GM12891 (cell line): ENCODE data around the gene FRMD3.
"Not testable (repeated sequence)": the region's sequence is repeated elsewhere in the genome, so short reads cannot be mapped to it uniquely, and the experiment has no call there.

Source experiments
- DNase-seq: peaks from one replicate; pipeline ENCODE4 v3.0.0; 2011; ENCODE audit warnings: low spot score; ENCODE audit not compliant: insufficient read length
- FAIRE-seq: peaks from 2 replicates; lab custom pipeline; 2011; peaks lifted over from hg19 to GRCh38; lab: Jason Lieb, UNC
- PAX5 ChIP-seq: IDR thresholded peaks from 2 replicates; pipeline ENCODE4 v1.6.1; 2011; ENCODE audit warnings: low read length, moderate library complexity, mild to moderate bottlenecking; ENCODE audit not compliant: insufficient read depth, severe bottlenecking
- POLR2A ChIP-seq: IDR thresholded peaks from 2 replicates; pipeline ENCODE4 v1.6.1; 2011; ENCODE audit warnings: low read depth, low read length, control low read depth
- POLR2AphosphoS5 ChIP-seq: IDR thresholded peaks from 2 replicates; pipeline ENCODE4 v1.6.1; 2011; ENCODE audit warnings: low read depth, low read length, control low read depth
- POU2F2 ChIP-seq: IDR thresholded peaks from 2 replicates; pipeline ENCODE4 v1.6.1; 2011; ENCODE audit warnings: low read depth, mild to moderate bottlenecking, control low read depth, low read length, moderate library complexity
- SPI1 ChIP-seq: IDR thresholded peaks from 2 replicates; pipeline ENCODE4 v1.6.1; 2011; ENCODE audit warnings: low read depth, low read length, control low read depth
- TAF1 ChIP-seq: IDR thresholded peaks from 2 replicates; pipeline ENCODE4 v1.6.1; 2011; ENCODE audit warnings: low read depth, low read length, control low read depth

Gene FRMD3

DNA sequence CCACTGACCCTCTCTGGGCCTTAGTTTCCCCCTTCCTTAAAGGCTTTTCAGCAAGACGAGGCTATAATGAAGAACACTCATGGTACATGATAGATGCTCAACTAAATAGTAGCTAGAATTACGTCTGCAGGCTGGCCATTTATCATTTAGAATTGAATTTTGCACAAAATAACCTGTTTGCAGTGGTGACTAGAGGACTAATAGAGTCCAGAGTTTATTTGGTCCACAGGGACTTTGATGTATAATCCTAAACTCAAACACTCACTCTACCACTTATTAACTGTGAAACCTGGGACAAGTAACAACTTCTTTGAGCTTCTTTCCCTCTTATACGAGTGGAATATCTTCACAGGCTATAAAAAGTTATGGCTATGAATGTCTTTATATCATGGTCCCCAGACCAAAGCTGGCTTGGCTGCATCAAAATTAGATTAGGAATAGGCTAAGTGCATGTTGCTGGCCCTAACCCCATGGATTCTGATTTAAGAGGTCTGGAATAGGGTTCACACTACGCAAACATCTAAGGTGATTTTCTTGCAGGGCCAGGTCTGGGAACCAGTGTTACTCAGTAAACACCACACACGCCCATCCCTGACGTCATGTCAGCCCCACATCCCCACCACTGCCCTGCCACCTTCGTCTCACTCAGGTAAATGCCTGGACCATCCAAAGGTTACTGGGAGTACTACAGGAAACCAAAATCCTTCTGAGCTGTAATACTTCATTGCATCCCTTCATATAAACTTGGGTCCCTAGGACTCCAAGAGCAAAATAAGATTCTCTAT lies 150.6 kb downstream of the FRMD3 start:
- no peak for FAIRE-seq
- TF ChIP-seq POU2F2 (no peak), PAX5 (no peak), SPI1 (no peak), POLR2A (no peak), TAF1 (no peak), POLR2AphosphoS5 (no peak)
- no peak for DNase-seq

DNA sequence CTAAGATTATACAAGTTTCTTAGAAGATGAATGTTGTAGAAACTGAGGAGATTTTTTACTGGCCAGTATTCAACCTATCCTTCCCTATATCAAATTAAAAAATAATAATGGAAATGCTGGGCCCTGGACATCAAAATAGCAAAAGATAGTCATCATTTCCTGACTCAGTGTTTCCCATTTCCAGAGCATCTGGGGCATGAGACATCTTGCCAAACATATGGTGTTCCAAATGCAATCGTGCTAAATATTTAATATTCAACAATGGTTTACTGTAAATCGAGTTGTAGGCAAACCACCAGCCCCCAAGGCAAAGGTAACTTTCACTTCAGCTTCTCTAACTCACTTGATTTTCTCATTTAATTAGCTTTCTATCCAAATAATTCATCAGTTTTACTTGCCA lies 152.9 kb downstream of the FRMD3 start:
- TF ChIP-seq POLR2AphosphoS5 (no peak), POLR2A (no peak), PAX5 (no peak), SPI1 (no peak), TAF1 (no peak), POU2F2 (no peak)
- DNase-seq (no peak), FAIRE-seq (no peak)

DNA sequence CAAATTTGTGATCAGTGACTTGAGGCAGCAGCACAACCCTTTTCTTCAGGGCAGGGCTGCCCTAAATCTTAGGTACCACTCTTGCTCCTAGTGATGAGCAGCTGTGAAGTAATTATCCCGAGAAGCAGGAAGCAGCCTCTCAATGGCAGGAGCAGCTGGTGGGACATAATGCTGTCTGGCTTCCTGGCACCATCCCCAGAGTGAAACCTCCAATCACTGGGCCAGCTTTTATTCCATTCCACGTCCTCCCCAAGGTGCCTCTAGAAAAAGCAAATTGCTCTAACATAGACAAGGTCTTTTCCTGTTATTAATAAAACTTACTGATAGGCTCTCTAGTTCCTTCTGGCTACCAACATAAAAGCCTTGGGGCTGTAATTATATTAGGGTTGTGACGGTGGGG lies 154.0 kb downstream of the FRMD3 start:
- no peak for TF ChIP-seq SPI1
- TF ChIP-seq PAX5 = no peak
- TF ChIP-seq POU2F2 = no peak
- TF ChIP-seq POLR2A = no peak
- TF ChIP-seq POLR2AphosphoS5 = no peak
- no peak for TF ChIP-seq TAF1
- DNase-seq (no peak), FAIRE-seq (no peak)

DNA sequence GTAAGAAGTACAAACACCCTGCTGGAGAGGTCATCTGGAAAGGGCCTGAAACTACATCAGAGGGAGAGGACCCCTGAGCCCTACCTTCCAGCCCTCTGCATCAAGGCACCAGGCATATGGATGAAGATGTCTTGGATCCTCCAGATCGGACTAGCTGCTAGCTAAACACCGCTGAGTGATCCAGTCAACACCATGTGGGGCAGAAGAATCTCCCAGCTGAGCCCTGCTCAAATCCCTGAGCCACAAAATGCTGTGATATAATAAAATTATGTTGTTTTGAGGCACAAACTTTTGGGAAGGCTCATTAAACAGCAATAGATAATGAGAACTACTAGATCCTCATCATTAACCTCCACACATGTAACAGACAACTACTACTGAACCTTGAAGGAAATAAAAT lies 155.2 kb downstream of the FRMD3 start:
- FAIRE-seq (no peak), DNase-seq (no peak)
- TF ChIP-seq PAX5 = no peak
- no peak for TF ChIP-seq TAF1
- TF ChIP-seq SPI1 = no peak
- no peak for TF ChIP-seq POLR2A
- TF ChIP-seq POLR2AphosphoS5 = no peak
- no peak for TF ChIP-seq POU2F2

DNA sequence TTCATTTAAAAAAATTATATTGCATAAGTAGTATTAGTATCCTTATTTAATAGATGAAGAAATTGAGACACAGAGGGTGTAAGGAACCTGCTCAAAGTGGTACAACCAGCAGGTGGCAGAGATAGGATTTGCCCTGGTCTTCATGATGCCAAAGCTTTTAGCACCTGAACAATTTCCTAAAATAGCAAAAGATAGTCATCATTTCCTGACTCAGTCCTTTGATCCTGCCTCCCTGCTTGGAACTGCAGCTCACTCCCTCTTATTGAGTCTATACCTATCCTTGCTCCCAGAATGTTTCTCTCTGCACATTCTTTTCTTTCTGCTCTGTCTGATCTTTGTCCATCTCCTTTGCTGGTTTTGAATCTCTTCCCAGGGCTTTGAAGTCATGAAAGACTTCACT lies 155.8 kb downstream of the FRMD3 start:
- FAIRE-seq = no peak
- no peak for DNase-seq
- TF ChIP-seq POLR2AphosphoS5 = no peak
- TF ChIP-seq POU2F2 = no peak
- TF ChIP-seq TAF1 = no peak
- no peak for TF ChIP-seq SPI1
- TF ChIP-seq PAX5 = no peak
- no peak for TF ChIP-seq POLR2A

DNA sequence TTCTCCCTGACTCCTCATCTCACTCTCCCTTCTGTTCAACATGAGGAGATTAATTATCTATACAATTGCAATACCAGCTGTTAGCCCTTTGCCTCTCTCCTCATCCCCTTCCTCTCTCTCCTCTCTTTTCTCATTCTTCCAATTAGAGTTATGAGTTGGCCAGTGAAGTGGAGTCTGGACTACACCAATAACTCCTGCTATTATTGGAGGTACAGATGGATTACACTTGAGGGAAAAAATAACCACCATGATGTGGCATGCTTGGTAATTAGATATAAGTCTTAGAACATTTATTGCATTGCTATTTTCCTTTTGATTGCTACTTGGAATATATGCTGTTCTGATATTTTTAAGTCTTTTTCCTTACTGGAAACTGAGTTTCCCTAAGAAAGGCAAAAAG lies 159.2 kb downstream of the FRMD3 start:
- no peak for DNase-seq
- FAIRE-seq = no peak
- TF ChIP-seq SPI1 = no peak
- TF ChIP-seq POU2F2 = no peak
- no peak for TF ChIP-seq PAX5
- no peak for TF ChIP-seq POLR2A
- no peak for TF ChIP-seq TAF1
- no peak for TF ChIP-seq POLR2AphosphoS5

DNA sequence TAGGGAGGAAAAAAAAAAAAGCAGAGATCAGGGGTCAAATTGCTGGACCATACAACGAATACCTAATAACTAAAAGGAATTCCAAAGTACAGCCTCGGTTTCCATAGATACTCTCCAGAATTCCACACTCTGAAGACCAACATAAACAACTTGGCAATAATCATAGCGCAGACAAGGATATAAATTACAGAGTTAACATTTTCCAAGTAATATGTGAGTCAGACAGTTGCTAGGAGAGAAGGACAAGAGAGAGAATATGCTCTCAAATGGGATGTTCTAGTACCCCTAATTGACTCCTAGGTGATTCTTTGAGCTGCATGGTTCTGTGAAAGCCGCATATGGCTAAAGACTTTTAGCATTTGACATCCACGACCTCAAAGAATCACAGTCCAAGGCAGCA lies 165.2 kb downstream of the FRMD3 start:
- FAIRE-seq (no peak), DNase-seq (no peak)
- TF ChIP-seq POLR2AphosphoS5 = no peak

DNA sequence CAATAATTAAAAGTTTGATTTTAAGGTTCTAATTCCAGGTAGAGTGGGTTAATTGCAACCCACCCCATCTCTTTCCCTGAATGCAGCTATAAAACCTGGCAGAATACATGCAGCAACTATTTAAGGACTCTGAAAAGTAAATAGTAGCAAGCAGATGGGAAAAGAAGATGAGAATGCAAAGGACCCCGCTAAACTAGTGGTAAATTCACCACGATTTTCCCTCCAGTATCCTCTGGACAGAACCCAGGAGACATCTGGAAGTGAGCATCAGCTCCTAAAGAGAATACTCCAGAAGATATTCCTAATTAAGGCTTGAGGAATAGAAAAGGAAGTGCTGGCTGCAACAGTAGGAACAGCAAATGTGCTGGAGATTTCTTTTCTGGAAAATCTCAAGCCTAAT lies 170.9 kb downstream of the FRMD3 start:
- TF ChIP-seq POLR2A (no peak), SPI1 (no peak), POLR2AphosphoS5 (no peak), PAX5 (no peak)
- DNase-seq (no peak), FAIRE-seq (no peak)

DNA sequence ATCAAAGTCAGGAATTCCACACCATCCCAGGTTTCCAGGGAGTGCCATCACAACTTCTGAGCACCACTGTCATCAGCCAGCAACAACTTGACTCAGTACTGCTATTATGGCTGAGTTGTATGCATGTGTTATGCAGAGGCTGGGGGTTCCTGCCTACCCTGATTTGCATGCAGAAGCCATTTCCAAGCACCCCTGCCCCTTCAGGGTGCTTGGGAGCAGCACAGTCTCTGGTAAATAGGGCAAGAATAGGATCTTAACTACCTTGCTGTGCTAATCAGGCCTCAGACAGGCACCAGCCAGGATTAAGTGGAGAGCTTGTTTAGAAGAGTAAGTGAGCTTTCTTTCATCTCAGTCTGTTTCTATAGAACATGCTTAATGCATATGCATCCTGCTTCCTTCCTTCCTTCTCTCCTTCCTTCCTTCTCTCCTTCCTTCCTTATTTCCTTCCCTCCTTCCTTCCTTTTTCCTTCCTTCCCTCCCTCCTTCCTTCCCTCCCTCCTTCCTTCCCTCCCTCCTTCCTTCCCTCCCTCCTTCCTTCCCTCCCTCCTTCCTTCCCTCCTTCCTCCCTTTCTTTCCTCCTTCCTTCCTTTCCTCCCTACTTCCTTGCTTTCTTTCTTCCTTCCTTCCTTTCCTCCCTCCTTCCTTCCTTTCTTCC lies 175.7 kb downstream of the FRMD3 start:
- no peak for TF ChIP-seq POLR2A
- no peak for TF ChIP-seq SPI1
- TF ChIP-seq PAX5 = no peak
- no peak for TF ChIP-seq POU2F2
- TF ChIP-seq TAF1 = no peak
- no peak for TF ChIP-seq POLR2AphosphoS5
- no peak for FAIRE-seq
- DNase-seq = no peak

DNA sequence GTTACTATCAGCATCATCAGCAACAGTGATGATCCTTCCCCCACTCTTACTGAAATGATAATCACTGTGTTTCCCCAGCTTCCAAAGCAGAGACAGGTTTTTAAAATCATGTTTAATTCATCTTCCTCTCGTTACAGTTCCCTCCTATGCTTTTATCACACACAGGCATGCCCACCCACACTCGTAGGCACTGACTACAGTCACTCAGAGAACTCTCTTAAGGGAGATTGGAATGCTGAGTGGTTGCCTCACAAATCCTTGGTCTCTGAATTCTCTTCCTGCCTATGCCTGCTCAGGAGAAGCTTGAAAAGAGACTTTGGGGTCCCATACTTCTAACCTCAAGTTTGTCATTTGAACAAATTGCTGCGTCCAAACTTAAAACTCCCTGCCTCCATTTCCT lies 179.2 kb downstream of the FRMD3 start:
- TF ChIP-seq SPI1 = no peak
- TF ChIP-seq POLR2A = no peak
- TF ChIP-seq TAF1 = no peak
- TF ChIP-seq PAX5 = no peak
- no peak for TF ChIP-seq POLR2AphosphoS5
- no peak for TF ChIP-seq POU2F2
- FAIRE-seq (no peak), DNase-seq (no peak)

DNA sequence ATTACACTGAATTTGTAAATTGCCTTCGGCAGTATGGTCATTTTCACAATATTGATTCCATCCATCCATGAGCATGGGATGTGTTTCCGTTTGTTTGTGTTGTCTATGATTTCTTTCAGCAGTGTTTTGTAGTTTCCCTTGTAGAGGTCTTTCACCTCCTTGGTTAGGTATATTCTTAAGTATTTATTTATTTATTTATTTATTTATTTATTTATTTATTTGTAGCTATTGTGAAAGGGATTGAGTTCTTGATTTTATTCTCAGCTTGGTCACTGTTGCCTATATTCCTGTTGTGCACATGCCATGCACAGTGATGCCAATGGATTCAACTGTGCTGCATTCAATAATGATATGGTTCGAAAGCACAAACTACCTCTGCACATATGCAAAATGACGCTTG lies 179.7 kb downstream of the FRMD3 start:
- FAIRE-seq, DNase-seq: not testable (repeated sequence)
